Activated CD8-positive, alpha-beta T cell treated with anti-CD3 and anti-CD28 coated beads, Interleukin-2, amount 10 ng/mL, durations not matched to agents 7 days and 5 days (primary cell): Measurements from ENCODE around the gene THADA. TPM values are rescaled to one million over a fixed set of nuclear protein-coding genes. Genes with fewer than 3 reads are reported as not detected.
"Not testable (repeated sequence)": the region's sequence is repeated elsewhere in the genome, so short reads cannot be mapped to it uniquely, and the experiment has no call there.

Experiments
- ATAC-seq: fragments of 150-1000 bp; cut with Tn5 transposase; one replicate; pipeline ENCODE4 v1.10.0; 2021; ENCODE audit warnings: moderate library complexity
- CTCF ChIA-PET: fragments of 350-600 bp; sonication (Branson Sonifier 250); formaldehyde crosslinking; loops from one replicate; lab custom pipeline; 2021; ENCODE audit warnings: antibody characterized with exemption; lab: Charles Lee
- POLR2A ChIA-PET: fragments of 350-600 bp; sonication (Branson Sonifier 250); formaldehyde crosslinking; loops from one replicate; lab custom pipeline; 2021; ENCODE audit warnings: antibody characterized with exemption; lab: Charles Lee
- DNase-seq: peaks from one replicate; pipeline ENCODE4 v3.0.0-alpha.2; 2020
- H3K27ac Mint-ChIP-seq: one replicate; pipeline ENCODE4 v1.8.0; 2021; ENCODE audit warnings: mild to moderate bottlenecking, mixed read lengths
- H3K27me3 Mint-ChIP-seq: one replicate; pipeline ENCODE4 v1.8.0; 2021; ENCODE audit warnings: low read depth, mixed read lengths
- H3K36me3 Mint-ChIP-seq: one replicate; pipeline ENCODE4 v1.8.0; 2021; ENCODE audit warnings: low read depth, mixed read lengths
- H3K4me1 Mint-ChIP-seq: one replicate; pipeline ENCODE4 v1.8.0; 2021; ENCODE audit warnings: low read depth, mixed read lengths
- H3K4me3 Mint-ChIP-seq: one replicate; pipeline ENCODE4 v1.8.0; 2021; ENCODE audit warnings: mild to moderate bottlenecking, mixed read lengths
- H3K9me3 Mint-ChIP-seq: one replicate; pipeline ENCODE4 v1.8.0; 2022; ENCODE audit warnings: mixed read lengths; ENCODE audit not compliant: insufficient read depth
- total RNA-seq, 2 experiments: library from RNA; stranded (reverse); gene quantifications; one replicate each; pipeline ENCODE4 v1.2.3, GENCODE V29; 2021

The THADA gene
- total RNA-seq, 2 experiments from 2014 or later = 27.0 to 31.9 TPM

GRCh38 chr2:43448822-43449110 is 147.1 kb downstream of the THADA start:
- no peaks in the 10 kb centered on the region for H3K27me3 Mint-ChIP-seq
- H3K4me1 Mint-ChIP-seq = peaks cover 4% of the 10 kb centered on the region
- H3K9me3 Mint-ChIP-seq = no peaks in the 10 kb centered on the region
- DNase-seq (no peak), ATAC-seq (no peak)
- ChIA-PET CTCF (no interaction called here), POLR2A (no interaction called here)
- no peak overlapping the region for H3K27ac Mint-ChIP-seq
- H3K36me3 Mint-ChIP-seq = peaks cover 30% of the 10 kb centered on the region
- H3K4me3 Mint-ChIP-seq = no peak overlapping the region

GRCh38 chr2:43448011-43448821 is 147.6 kb downstream of the THADA start:
- no peak for ATAC-seq
- Mint-ChIP-seq H3K27ac (no peak overlapping the region), H3K4me1 (peaks cover 4% of the 10 kb centered on the region), H3K27me3 (no peaks in the 10 kb centered on the region), H3K9me3 (no peaks in the 10 kb centered on the region), H3K4me3 (no peak overlapping the region), H3K36me3 (peaks cover 30% of the 10 kb centered on the region)
- POLR2A ChIA-PET = no interaction called here
- CTCF ChIA-PET = no interaction called here
- no peak for DNase-seq

GRCh38 chr2:43446755-43447154 is 149.1 kb downstream of the THADA start:
- H3K27ac Mint-ChIP-seq, DNase-seq, POLR2A ChIA-PET, CTCF ChIA-PET, H3K4me1 Mint-ChIP-seq, ATAC-seq, H3K4me3 Mint-ChIP-seq, H3K27me3 Mint-ChIP-seq, H3K9me3 Mint-ChIP-seq: not testable (repeated sequence)
- peaks cover 26% of the 10 kb centered on the region for H3K36me3 Mint-ChIP-seq

- no peaks in the 10 kb centered on the region for H3K27me3 Mint-ChIP-seq
- H3K4me3 Mint-ChIP-seq = no peak overlapping the region
- H3K9me3 Mint-ChIP-seq = no peaks in the 10 kb centered on the region
- ATAC-seq (no peak), DNase-seq (no peak)
- peaks cover 23% of the 10 kb centered on the region for H3K36me3 Mint-ChIP-seq
- H3K4me1 Mint-ChIP-seq = peaks cover 7% of the 10 kb centered on the region
- ChIA-PET POLR2A (no interaction called here), CTCF (no interaction called here)
- no peak overlapping the region for H3K27ac Mint-ChIP-seq
These were observed 150.1 kb downstream of the THADA start for GRCh38 chr2:43445781-43446180.

GRCh38 chr2:43444989-43445645 is 150.7 kb downstream of the THADA start:
- CTCF ChIA-PET = no interaction called here
- Mint-ChIP-seq H3K27ac (no peak overlapping the region), H3K36me3 (peaks cover 23% of the 10 kb centered on the region), H3K9me3 (no peaks in the 10 kb centered on the region), H3K4me3 (no peak overlapping the region), H3K27me3 (no peaks in the 10 kb centered on the region), H3K4me1 (peaks cover 7% of the 10 kb centered on the region)
- ATAC-seq (no peak), DNase-seq (no peak)
- POLR2A ChIA-PET = no interaction called here

- no peaks in the 10 kb centered on the region for H3K9me3 Mint-ChIP-seq
- CTCF ChIA-PET = interaction anchor here (1.0 kb wide), 1 partner anchor 18 kb away, joined by 3 read pairs; no protein-coding TSS in a partner anchor
- no peak overlapping the region for H3K27ac Mint-ChIP-seq
- peaks cover 16% of the 10 kb centered on the region for H3K36me3 Mint-ChIP-seq
- DNase-seq (no peak), ATAC-seq (no peak)
- H3K27me3 Mint-ChIP-seq = no peaks in the 10 kb centered on the region
- no peak overlapping the region for H3K4me3 Mint-ChIP-seq
- H3K4me1 Mint-ChIP-seq = peaks cover 12% of the 10 kb centered on the region
- POLR2A ChIA-PET = interaction anchor here (0.6 kb wide), 1 partner anchor 36 kb away, joined by 3 read pairs; no protein-coding TSS in a partner anchor
These were observed 152.6 kb downstream of the THADA start for GRCh38 chr2:43443282-43443681.

GRCh38 chr2:43441195-43441594 is 154.6 kb downstream of the THADA start:
- DNase-seq = no peak
- peaks cover 12% of the 10 kb centered on the region for H3K4me1 Mint-ChIP-seq
- no peaks in the 10 kb centered on the region for H3K27me3 Mint-ChIP-seq
- CTCF ChIA-PET = no interaction called here
- H3K9me3 Mint-ChIP-seq = no peaks in the 10 kb centered on the region
- no peak overlapping the region for H3K4me3 Mint-ChIP-seq
- POLR2A ChIA-PET = no interaction called here
- H3K27ac Mint-ChIP-seq = no peak overlapping the region
- ATAC-seq = no peak
- peaks cover 11% of the 10 kb centered on the region for H3K36me3 Mint-ChIP-seq

- no peaks in the 10 kb centered on the region for H3K9me3 Mint-ChIP-seq
- ChIA-PET CTCF (no interaction called here), POLR2A (no interaction called here)
- DNase-seq = no peak
- no peak overlapping the region for H3K4me3 Mint-ChIP-seq
- H3K36me3 Mint-ChIP-seq = peaks cover 6% of the 10 kb centered on the region
- H3K27ac Mint-ChIP-seq = no peak overlapping the region
- no peaks in the 10 kb centered on the region for H3K27me3 Mint-ChIP-seq
- H3K4me1 Mint-ChIP-seq = peaks cover 8% of the 10 kb centered on the region
- ATAC-seq = no peak
These were observed 156.8 kb downstream of the THADA start for GRCh38 chr2:43438858-43439655.

GRCh38 chr2:43438342-43438741 is 157.5 kb downstream of the THADA start:
- ChIA-PET POLR2A (no interaction called here), CTCF (no interaction called here)
- peaks cover 8% of the 10 kb centered on the region for H3K4me1 Mint-ChIP-seq
- no peak overlapping the region for H3K4me3 Mint-ChIP-seq
- peaks cover 6% of the 10 kb centered on the region for H3K36me3 Mint-ChIP-seq
- ATAC-seq (no peak), DNase-seq (no peak)
- no peak overlapping the region for H3K27ac Mint-ChIP-seq
- no peaks in the 10 kb centered on the region for H3K27me3 Mint-ChIP-seq
- H3K9me3 Mint-ChIP-seq = no peaks in the 10 kb centered on the region

- ChIA-PET POLR2A (no interaction called here), CTCF (no interaction called here)
- Mint-ChIP-seq H3K4me1 (peaks cover 5% of the 10 kb centered on the region), H3K27ac (no peak overlapping the region), H3K4me3 (no peak overlapping the region), H3K9me3 (no peaks in the 10 kb centered on the region), H3K36me3 (peaks cover 9% of the 10 kb centered on the region), H3K27me3 (no peaks in the 10 kb centered on the region)
- ATAC-seq = no peak
- no peak for DNase-seq
These were observed 158.5 kb downstream of the THADA start for GRCh38 chr2:43437363-43437762.

GRCh38 chr2:43436431-43436830 is 159.4 kb downstream of the THADA start:
- DNase-seq = no peak
- Mint-ChIP-seq H3K27me3 (no peaks in the 10 kb centered on the region), H3K36me3 (peaks cover 6% of the 10 kb centered on the region), H3K4me3 (no peak overlapping the region), H3K27ac (no peak overlapping the region), H3K9me3 (no peaks in the 10 kb centered on the region), H3K4me1 (peaks cover 5% of the 10 kb centered on the region)
- ATAC-seq = no peak
- ChIA-PET CTCF (no interaction called here), POLR2A (interaction anchor here (0.6 to 0.7 kb wide), 2 partner anchors 16 to 315 kb away, joined by 3 to 5 read pairs; no protein-coding TSS in a partner anchor)

GRCh38 chr2:43435746-43436145 is 160.1 kb downstream of the THADA start:
- no peaks in the 10 kb centered on the region for H3K9me3 Mint-ChIP-seq
- CTCF ChIA-PET = no interaction called here
- H3K4me1 Mint-ChIP-seq = peaks cover 5% of the 10 kb centered on the region
- DNase-seq (no peak), ATAC-seq (no peak)
- POLR2A ChIA-PET = no interaction called here
- H3K4me3 Mint-ChIP-seq = no peak overlapping the region
- H3K27me3 Mint-ChIP-seq = no peaks in the 10 kb centered on the region
- H3K36me3 Mint-ChIP-seq = peaks cover 6% of the 10 kb centered on the region
- no peak overlapping the region for H3K27ac Mint-ChIP-seq
